GM12878 (cell line): ENCODE results near the gene WNT7A. TPM values are rescaled to one million over a fixed set of nuclear protein-coding genes. Genes with fewer than 3 reads are reported as not detected.

Experiments
- ATAC-seq: fragments of 200-7000 bp; cut with Tn5 transposase; 3 replicates; pipeline ENCODE4 v1.9.1; 2020; ENCODE audit warnings: mild to moderate bottlenecking, moderate library complexity
- BruUV-seq: library from RNA; stranded (reverse); fragments of 400-500 nt; replicated peaks from 2 replicates; lab custom pipeline; 2021; lab: Mats Ljungman, UMichigan
- CTCF ChIA-PET: fragments of 300-600 bp; sonication (Branson Sonifier 250); formaldehyde crosslinking; extraction: SDS; loops from one replicate; lab custom pipeline; 2021; ENCODE audit warnings: inconsistent platforms; lab: Yijun Ruan, JAX
- POLR2A ChIA-PET: fragments of 350-600 bp; formaldehyde crosslinking; extraction: SDS; loops from one replicate; lab custom pipeline; 2021; ENCODE audit warnings: inconsistent platforms; lab: Charles Lee
- RAD21 ChIA-PET: fragments of 300-600 bp; sonication (Branson Sonifier 250); formaldehyde crosslinking; loops from one replicate; lab custom pipeline; 2023; ENCODE audit warnings: antibody characterized with exemption; ENCODE audit not compliant: unreplicated experiment; lab: Charles Lee
- SMC1A ChIA-PET: fragments of 300-600 bp; sonication (Branson Sonifier 250); formaldehyde crosslinking; loops from one replicate; lab custom pipeline; 2023; ENCODE audit not compliant: unreplicated experiment, uncharacterized antibody; lab: Charles Lee
- DNase-seq: peaks from one replicate; pipeline ENCODE4 v3.0.0-alpha.2; 2011; ENCODE audit warnings: low read depth, low spot score
- FAIRE-seq: peaks from 3 replicates; lab custom pipeline; 2011; peaks lifted over from hg19 to GRCh38; lab: Jason Lieb, UNC
- H2AFZ ChIP-seq: 2 replicates; pipeline ENCODE4 v1.6.0; 2011; ENCODE audit warnings: low read depth, low read length, control low read depth; ENCODE audit not compliant: control insufficient read depth
- H3K27ac ChIP-seq: 2 replicates; pipeline ENCODE4 v1.5.1; 2011; ENCODE audit warnings: control low read depth; ENCODE audit not compliant: control insufficient read depth, insufficient read depth
- H3K27me3 ChIP-seq, 2 experiments: replicated peaks in 1 of 2; 2 replicates each; pipeline versions ENCODE4 v1.6.0 to v1.6.1; 2011; ENCODE audit warnings: low read length in 1 of 2; ENCODE audit not compliant: control insufficient read depth in 2 of 2, insufficient read depth in 2 of 2
- H3K36me3 ChIP-seq, 2 experiments: 2 replicates each; pipeline ENCODE4 v1.5.1; 2011; ENCODE audit warnings: low read length in 1 of 2; ENCODE audit not compliant: control insufficient read depth in 2 of 2, insufficient read depth in 2 of 2
- H3K4me1 ChIP-seq: 2 replicates; pipeline ENCODE4 v1.6.1; 2011; ENCODE audit warnings: mild to moderate bottlenecking, low read length, moderate library complexity, mixed read lengths; ENCODE audit not compliant: control insufficient read depth, insufficient read depth
- H3K4me2 ChIP-seq: 2 replicates; pipeline ENCODE4 v1.6.0; 2011; ENCODE audit warnings: control low read depth; ENCODE audit not compliant: control insufficient read depth, insufficient read depth
- H3K4me3 ChIP-seq: fragments of 200-600 bp; sonication (generic); 2 replicates; pipeline ENCODE4 v1.5.1; 2016
- H3K79me2 ChIP-seq: 2 replicates; pipeline ENCODE4 v1.6.0; 2011; ENCODE audit warnings: low read length; ENCODE audit not compliant: control insufficient read depth, insufficient read depth
- H3K9ac ChIP-seq: 2 replicates; pipeline ENCODE4 v1.8.0; 2011; ENCODE audit warnings: low read length, control low read depth, mixed read lengths; ENCODE audit not compliant: control insufficient read depth, insufficient read depth
- H3K9me3 ChIP-seq: replicated peaks from 3 replicates; pipeline ENCODE4 v1.5.1; 2011; ENCODE audit warnings: mild to moderate bottlenecking, low read length; ENCODE audit not compliant: control insufficient read depth, insufficient read depth
- H4K20me1 ChIP-seq: 2 replicates; pipeline ENCODE4 v1.6.0; 2011; ENCODE audit not compliant: control insufficient read depth, insufficient read depth
- BCL3 ChIP-seq: IDR thresholded peaks from 2 replicates; pipeline ENCODE4 v1.6.1; 2011; ENCODE audit warnings: borderline replicate concordance, low read depth, mild to moderate bottlenecking, moderate library complexity, low read length; ENCODE audit not compliant: insufficient read depth, poor library complexity, severe bottlenecking
- CEBPB ChIP-seq, 2 experiments: fragments of 150-350 bp in 1 of 2; IDR thresholded peaks; 2 replicates each; pipeline ENCODE4 v1.6.1; 2012 to 2014; ENCODE audit warnings: low read depth in 2 of 2, low read length in 2 of 2, borderline replicate concordance in 1 of 2, inconsistent platforms in 1 of 2
- FOXK2 ChIP-seq: fragments of 450-650 bp; IDR thresholded peaks from 2 replicates; pipeline ENCODE4 v1.6.1; 2017; ENCODE audit warnings: mild to moderate bottlenecking, moderate library complexity
- IKZF1 ChIP-seq: fragments of 450-650 bp; conservative IDR thresholded peaks from 2 replicates; pipeline ENCODE4 v1.6.1; 2017; ENCODE audit warnings: antibody characterized with exemption, mild to moderate bottlenecking
- MXI1 ChIP-seq: fragments of 150-350 bp; IDR thresholded peaks from 2 replicates; pipeline ENCODE4 v1.6.1; 2011; ENCODE audit warnings: low read depth, mild to moderate bottlenecking, inconsistent platforms, low read length, improper control_type of control experiment
- MYC ChIP-seq: IDR thresholded peaks from 2 replicates; pipeline ENCODE4 v1.6.1; 2011; ENCODE audit warnings: mild to moderate bottlenecking, low read length, moderate library complexity, inconsistent platforms; ENCODE audit not compliant: insufficient read depth, insufficient replicate concordance, insufficient read length, severe bottlenecking
- PKNOX1 ChIP-seq: fragments of 450-650 bp; IDR thresholded peaks from 2 replicates; pipeline ENCODE4 v1.6.1; 2016; ENCODE audit warnings: mild to moderate bottlenecking
- PRDM15 ChIP-seq: fragments of 450-650 bp; formaldehyde crosslinking; IDR thresholded peaks from 2 replicates; pipeline ENCODE4 v1.4.0; 2020; ENCODE audit warnings: mild to moderate bottlenecking, moderate library complexity
- SMAD5 ChIP-seq: IDR thresholded peaks from 2 replicates; pipeline ENCODE4 v1.6.1; 2016; ENCODE audit warnings: antibody characterized with exemption, low read depth
- TCF7 ChIP-seq: IDR thresholded peaks from 2 replicates; pipeline ENCODE4 v1.6.1; 2014; ENCODE audit warnings: antibody characterized with exemption, borderline replicate concordance
- YBX1 ChIP-seq: fragments of 450-650 bp; IDR thresholded peaks from 2 replicates; pipeline ENCODE4 v1.6.1; 2016; ENCODE audit warnings: antibody characterized with exemption
- ZBTB4 ChIP-seq: fragments of 450-650 bp; formaldehyde crosslinking; IDR thresholded peaks from 2 replicates; pipeline ENCODE4 v1.4.0; 2022; ENCODE audit warnings: mild to moderate bottlenecking, moderate library complexity
- ZNF207 ChIP-seq: fragments of 450-650 bp; IDR thresholded peaks from 2 replicates; pipeline ENCODE4 v1.6.1; 2014; ENCODE audit warnings: antibody characterized with exemption, mild to moderate bottlenecking, borderline replicate concordance
- WGBS: methylation state at CpG from one replicate; pipeline ENCODE4 v1.1.6; 2016; ENCODE audit warnings: low lambda C conversion rate; ENCODE audit not compliant: insufficient replicate concordance, insufficient coverage; ENCODE audit errors: missing lambda C conversion rate; 5-methylcytosine and 5-hydroxymethylcytosine counted together
- in situ Hi-C: fragments of 300-500 bp; cut with MboI; formaldehyde crosslinking; loops from 9 replicates; pipeline ENCODE4 v1.14.3; 2018; ENCODE audit warnings: mixed read lengths
- intact Hi-C: fragments of 100-400 bp; cut with micrococcal nuclease; formaldehyde crosslinking; loops from one replicate; pipeline ENCODE4 v1.14.2; 2022; ENCODE audit not compliant: unreplicated experiment
- polyA plus RNA-seq, 11 experiments: library from polyadenylated mRNA; depleted of rRNA in 4 of 11; unstranded in 6 of 11; stranded (reverse) in 5 of 11; fragments of >200 nt; fragmentation: Nextera tagmentation in 4 of 11; fragmentation: Illumina TruSeq in 1 of 11; extraction: Ambion mirVana in 4 of 11; extraction: Trizol in 1 of 11; gene quantifications; 1 replicate in 1 of 11; 2 replicates in 10 of 11; pipeline versions ENCODE4 v1.2.1 to v1.2.3, GENCODE V29; 2011 to 2016; ENCODE audit warnings: inconsistent platforms in 2 of 11, missing spikeins in 2 of 11, low read depth in 1 of 11
- total RNA-seq, 4 experiments: library from RNA; depleted of rRNA in 3 of 4; stranded (reverse); fragments of >200 nt in 3 of 4; fragmentation: Illumina TruSeq in 1 of 4; extraction: Trizol in 1 of 4; gene quantifications; 2 replicates each; pipeline versions ENCODE4 v1.2.1 to v1.2.3, GENCODE V29; 2013 to 2021

Gene WNT7A
- total and polyA plus RNA-seq, 10 of the 15 experiments (the other 5 are each of a cell fraction or from before 2014, with no cell fraction given), result 0.08 TPM; not detected in 9

GRCh38 chr3:13839726-13840340 is 40.0 kb downstream of the WNT7A start:
- H3K27ac ChIP-seq, result no peak overlapping the region
- no peaks in the 10 kb centered on the region for H3K4me1 ChIP-seq
- CTCF ChIA-PET, result no interaction called here
- BruUV-seq, result no TSS peak
- no peak overlapping the region for H3K4me3 ChIP-seq
- H3K79me2 ChIP-seq, result no peaks in the 10 kb centered on the region
- in situ Hi-C loops, result no loop called here
- POLR2A ChIA-PET, result no interaction called here
- peaks cover 0 to 3% of the 10 kb centered on the region in 2 experiments; a peak in 3 of 4 replicates for H3K27me3 ChIP-seq
- DNase-seq, result no peak
- no peak for FAIRE-seq
- H4K20me1 ChIP-seq, result no peaks in the 10 kb centered on the region
- H3K36me3 ChIP-seq, result no peaks in the 10 kb centered on the region
- no peaks in the 10 kb centered on the region for H3K9me3 ChIP-seq
- 34% methylated on average over 5 of the region's 5 CpGs for WGBS
- SMC1A ChIA-PET, result no interaction called here
- no peak overlapping the region for H3K9ac ChIP-seq
- no peak for ATAC-seq
- H2AFZ ChIP-seq, result no peak overlapping the region
- intact Hi-C loops, result no loop called here
- H3K4me2 ChIP-seq, result no peak overlapping the region
- RAD21 ChIA-PET, result no interaction called here
- TF ChIP-seq FOXK2 (no peak), TCF7 (no peak), CEBPB (IDR thresholded peaks at IDR 0.05; ENCODE audit: borderline replicate concordance in 1 of 2, low read depth in 2 of 2, low read length in 2 of 2) (no peak), PRDM15 (CRISPR knock-in tag) (no peak), ZNF207 (no peak), PKNOX1 (no peak), MYC (no peak), YBX1 (no peak), ZBTB4 (CRISPR knock-in tag) (no peak), IKZF1 (no peak), BCL3 (no peak), SMAD5 (no peak), MXI1 (no peak)
